ENCODE measurements around the gene RAG1. TPM values are rescaled to one million over a fixed set of nuclear protein-coding genes. Genes with fewer than 3 reads are reported as not detected.

The RAG1 gene
- total and polyA plus RNA-seq, 3 experiments from 2014 or later = 0.27 to 0.44 (median 0.35) TPM

DNA sequence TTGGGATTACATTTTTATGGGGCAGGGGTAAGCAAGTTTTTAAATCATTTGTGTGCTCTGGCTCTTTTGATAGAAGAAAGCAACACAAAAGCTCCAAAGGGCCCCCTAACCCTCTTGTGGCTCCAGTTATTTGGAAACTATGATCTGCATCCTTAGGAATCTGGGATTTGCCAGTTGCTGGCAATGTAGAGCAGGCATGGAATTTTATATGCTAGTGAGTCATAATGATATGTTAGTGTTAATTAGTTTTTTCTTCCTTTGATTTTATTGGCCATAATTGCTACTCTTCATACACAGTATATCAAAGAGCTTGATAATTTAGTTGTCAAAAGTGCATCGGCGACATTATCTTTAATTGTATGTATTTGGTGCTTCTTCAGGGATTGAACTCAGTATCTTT is 10.1 kb downstream of the RAG1 start:
- no peaks in the 10 kb centered on the region for H3K9me3 ChIP-seq (ENCODE audit: low read length)
- POLR2A ChIA-PET = no interaction called here

DNA sequence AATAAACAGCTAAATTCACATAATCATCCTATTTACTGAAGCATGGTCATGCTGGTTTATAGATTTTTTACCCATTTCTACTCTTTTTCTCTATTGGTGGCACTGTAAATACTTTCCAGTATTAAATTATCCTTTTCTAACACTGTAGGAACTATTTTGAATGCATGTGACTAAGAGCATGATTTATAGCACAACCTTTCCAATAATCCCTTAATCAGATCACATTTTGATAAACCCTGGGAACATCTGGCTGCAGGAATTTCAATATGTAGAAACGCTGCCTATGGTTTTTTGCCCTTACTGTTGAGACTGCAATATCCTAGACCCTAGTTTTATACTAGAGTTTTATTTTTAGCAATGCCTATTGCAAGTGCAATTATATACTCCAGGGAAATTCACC is 10.7 kb downstream of the RAG1 start:
- Histone ChIP-seq H3K4me3 (ENCODE audit: low read length) (no peak overlapping the region), H3K36me3 (ENCODE audit: insufficient read depth, low read length) (no peaks in the 10 kb centered on the region), H3K4me1 (ENCODE audit: insufficient read depth, low read length) (no peaks in the 10 kb centered on the region), H3K9me3 (ENCODE audit: low read length) (no peaks in the 10 kb centered on the region), H3K27me3 (ENCODE audit: insufficient read depth, low read length, poor library complexity, severe bottlenecking) (no peaks in the 10 kb centered on the region), H3K27ac (ENCODE audit: low read depth, low read length) (no peak overlapping the region)
- no peaks in the 10 kb centered on the region for H3K4me1 Mint-ChIP-seq
- POLR2A ChIA-PET = no interaction called here
- H3K27me3 Mint-ChIP-seq = peaks cover 18 to 28% of the 10 kb centered on the region in 2 donors
- no peak overlapping the region for H3K4me3 Mint-ChIP-seq
- no peak for DNase-seq
- H3K27ac Mint-ChIP-seq = no peak overlapping the region
- H3K9me3 Mint-ChIP-seq = peaks cover 0 to 8% (median 5%) of the 10 kb centered on the region in 5 donors
- peaks cover 1 to 16% (median 6%) of the 10 kb centered on the region in 3 donors for H3K36me3 Mint-ChIP-seq
- CTCF ChIA-PET = no interaction called here

More for the DNA sequence above, 10.1 kb downstream of the RAG1 start:
- Mint-ChIP-seq H3K36me3 (peaks cover 1 to 21% (median 6%) of the 10 kb centered on the region in 3 donors), H3K4me1 (no peaks in the 10 kb centered on the region), H3K27ac (no peak overlapping the region), H3K4me3 (no peak overlapping the region), H3K27me3 (peaks cover 22 to 28% of the 10 kb centered on the region in 2 donors), H3K9me3 (peaks cover 0 to 8% (median 5%) of the 10 kb centered on the region in 5 donors)
- CTCF ChIA-PET = no interaction called here
- Histone ChIP-seq H3K27ac (ENCODE audit: low read depth, low read length) (no peak overlapping the region), H3K27me3 (ENCODE audit: insufficient read depth, low read length, poor library complexity, severe bottlenecking) (no peaks in the 10 kb centered on the region), H3K4me1 (ENCODE audit: insufficient read depth, low read length) (no peaks in the 10 kb centered on the region), H3K36me3 (ENCODE audit: insufficient read depth, low read length) (no peaks in the 10 kb centered on the region), H3K4me3 (ENCODE audit: low read length) (no peak overlapping the region)
- no peak for DNase-seq

GRCh38 chr11:36581536-36581935 is 13.7 kb downstream of the RAG1 start:
- Histone ChIP-seq H3K27ac (ENCODE audit: low read depth, low read length) (no peak overlapping the region), H3K4me3 (ENCODE audit: low read length) (no peak overlapping the region), H3K9me3 (ENCODE audit: low read length) (no peaks in the 10 kb centered on the region), H3K4me1 (ENCODE audit: insufficient read depth, low read length) (no peaks in the 10 kb centered on the region), H3K36me3 (ENCODE audit: insufficient read depth, low read length) (no peaks in the 10 kb centered on the region), H3K27me3 (ENCODE audit: insufficient read depth, low read length, poor library complexity, severe bottlenecking) (no peaks in the 10 kb centered on the region)
- no peak overlapping the region for H3K27ac Mint-ChIP-seq
- H3K27me3 Mint-ChIP-seq = peaks cover 10 to 17% of the 10 kb centered on the region in 2 donors
- ChIA-PET POLR2A (no interaction called here), CTCF (interaction anchor here (1.8 kb wide), 1 partner anchor 71 kb away, joined by 5 read pairs; the partner anchor contains the start of gene TRAF6)
- peaks cover 0 to 9% (median 5%) of the 10 kb centered on the region in 5 donors for H3K9me3 Mint-ChIP-seq
- H3K4me1 Mint-ChIP-seq = no peaks in the 10 kb centered on the region
- H3K36me3 Mint-ChIP-seq = peaks cover 0 to 8% (median 0%) of the 10 kb centered on the region in 3 donors
- DNase-seq = no peak
- H3K4me3 Mint-ChIP-seq = no peak overlapping the region

DNA sequence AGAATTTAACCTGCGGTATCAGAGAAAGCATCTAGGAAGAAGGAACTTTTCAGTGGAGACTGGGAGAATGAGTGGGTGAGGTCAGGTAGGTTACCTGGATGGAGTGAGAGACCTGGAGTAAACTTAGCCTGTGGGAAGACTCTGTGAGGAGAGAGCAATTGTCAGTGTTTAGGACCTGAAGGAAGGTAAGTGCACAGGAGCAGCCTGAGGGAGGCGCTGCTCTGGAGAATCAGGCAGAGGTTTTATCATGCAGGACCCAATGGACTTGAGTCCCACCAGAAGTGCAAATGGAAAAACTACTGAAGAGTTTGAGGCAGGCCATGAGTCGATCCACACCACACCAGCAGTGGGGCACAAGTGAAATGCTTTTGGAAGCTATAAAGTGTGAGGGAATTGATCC is 15.9 kb downstream of the RAG1 start:
- Mint-ChIP-seq H3K27me3 (peaks cover 10 to 27% of the 10 kb centered on the region in 2 donors), H3K27ac (no peak overlapping the region), H3K4me1 (no peaks in the 10 kb centered on the region), H3K9me3 (peaks cover 0 to 9% (median 5%) of the 10 kb centered on the region in 5 donors), H3K36me3 (peaks cover 0 to 8% (median 0%) of the 10 kb centered on the region in 3 donors), H3K4me3 (no peak overlapping the region)
- ChIA-PET CTCF (no interaction called here), POLR2A (no interaction called here)
- Histone ChIP-seq H3K36me3 (ENCODE audit: insufficient read depth, low read length) (no peaks in the 10 kb centered on the region), H3K27ac (ENCODE audit: low read depth, low read length) (no peak overlapping the region), H3K27me3 (ENCODE audit: insufficient read depth, low read length, poor library complexity, severe bottlenecking) (no peaks in the 10 kb centered on the region), H3K4me3 (ENCODE audit: low read length) (no peak overlapping the region), H3K4me1 (ENCODE audit: insufficient read depth, low read length) (no peaks in the 10 kb centered on the region), H3K9me3 (ENCODE audit: low read length) (no peaks in the 10 kb centered on the region)
- DNase-seq = no peak

GRCh38 chr11:36586543-36586942 is 18.7 kb downstream of the RAG1 start:
- peaks cover 5% of the 10 kb centered on the region for H3K27me3 ChIP-seq (ENCODE audit: insufficient read depth, low read length, poor library complexity, severe bottlenecking)
- no peaks in the 10 kb centered on the region for H3K9me3 ChIP-seq (ENCODE audit: low read length)
- POLR2A ChIA-PET = no interaction called here
- CTCF ChIA-PET = no interaction called here
- Mint-ChIP-seq H3K27me3 (peaks cover 13 to 48% of the 10 kb centered on the region in 2 donors), H3K4me1 (no peaks in the 10 kb centered on the region), H3K9me3 (peaks cover 0 to 7% (median 4%) of the 10 kb centered on the region in 5 donors), H3K4me3 (no peak overlapping the region), H3K27ac (no peak overlapping the region), H3K36me3 (peaks cover 0 to 8% (median 0%) of the 10 kb centered on the region in 3 donors)
- H3K27ac ChIP-seq (ENCODE audit: low read depth, low read length) = no peak overlapping the region
- no peak for DNase-seq
- H3K4me3 ChIP-seq (ENCODE audit: low read length) = no peak overlapping the region
- H3K36me3 ChIP-seq (ENCODE audit: insufficient read depth, low read length) = no peaks in the 10 kb centered on the region
- H3K4me1 ChIP-seq (ENCODE audit: insufficient read depth, low read length) = no peaks in the 10 kb centered on the region

- H3K27ac ChIP-seq (ENCODE audit: low read depth, low read length) = no peak overlapping the region
- H3K27me3 ChIP-seq (ENCODE audit: insufficient read depth, low read length, poor library complexity, severe bottlenecking) = peaks cover 5% of the 10 kb centered on the region
- H3K36me3 ChIP-seq (ENCODE audit: insufficient read depth, low read length) = no peaks in the 10 kb centered on the region
- no peaks in the 10 kb centered on the region for H3K4me1 ChIP-seq (ENCODE audit: insufficient read depth, low read length)
- Mint-ChIP-seq H3K9me3 (peaks cover 0 to 3% (median 0%) of the 10 kb centered on the region in 5 donors), H3K27me3 (peaks cover 13 to 50% of the 10 kb centered on the region in 2 donors), H3K4me1 (no peaks in the 10 kb centered on the region), H3K27ac (no peak overlapping the region), H3K36me3 (no peaks in the 10 kb centered on the region), H3K4me3 (no peak overlapping the region)
- no peak overlapping the region for H3K4me3 ChIP-seq (ENCODE audit: low read length)
- H3K9me3 ChIP-seq (ENCODE audit: low read length) = no peaks in the 10 kb centered on the region
- ChIA-PET POLR2A (no interaction called here), CTCF (no interaction called here)
- no peak for DNase-seq
Observed at GRCh38 chr11:36588099-36588498, 20.3 kb downstream of the RAG1 start.

- Mint-ChIP-seq H3K4me1 (peaks cover 6 to 14% (median 10%) of the 10 kb centered on the region in 3 donors), H3K4me3 (no peak overlapping the region), H3K27ac (no peak overlapping the region), H3K9me3 (no peaks in the 10 kb centered on the region), H3K27me3 (peaks cover 25 to 70% of the 10 kb centered on the region in 2 donors), H3K36me3 (peaks cover 0 to 2% (median 0%) of the 10 kb centered on the region in 3 donors)
- ChIA-PET CTCF (no interaction called here), POLR2A (no interaction called here)
- Histone ChIP-seq H3K4me3 (ENCODE audit: low read length) (no peak overlapping the region), H3K4me1 (ENCODE audit: insufficient read depth, low read length) (no peaks in the 10 kb centered on the region), H3K9me3 (ENCODE audit: low read length) (no peaks in the 10 kb centered on the region), H3K36me3 (ENCODE audit: insufficient read depth, low read length) (no peaks in the 10 kb centered on the region), H3K27me3 (ENCODE audit: insufficient read depth, low read length, poor library complexity, severe bottlenecking) (peaks cover 20% of the 10 kb centered on the region), H3K27ac (ENCODE audit: low read depth, low read length) (no peak overlapping the region)
- DNase-seq = no peak
Observed at GRCh38 chr11:36590513-36590912, 22.7 kb downstream of the RAG1 start.

DNA sequence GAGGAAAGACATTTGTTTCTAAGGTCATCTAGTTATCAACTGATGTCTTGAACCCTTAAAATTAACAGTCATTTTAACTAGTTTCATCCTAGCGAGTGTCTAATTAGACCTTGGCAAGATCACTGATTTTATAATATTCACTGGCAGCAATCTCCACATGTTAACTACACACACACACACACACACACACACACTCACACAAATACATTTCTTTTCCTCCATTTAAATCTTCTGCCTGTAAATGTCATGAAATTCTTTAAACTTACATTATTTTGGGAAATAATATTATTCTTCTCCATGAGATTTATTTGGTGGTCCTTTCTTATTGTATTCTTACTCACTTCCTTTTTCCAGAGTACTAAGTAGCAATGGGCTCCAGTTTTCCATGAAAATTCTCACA is 23.6 kb downstream of the RAG1 start:
- H3K4me1 Mint-ChIP-seq = peaks cover 6 to 14% (median 10%) of the 10 kb centered on the region in 3 donors
- H3K36me3 Mint-ChIP-seq = peaks cover 0 to 2% (median 0%) of the 10 kb centered on the region in 3 donors
- Histone ChIP-seq H3K27ac (ENCODE audit: low read depth, low read length) (no peak overlapping the region), H3K36me3 (ENCODE audit: insufficient read depth, low read length) (no peaks in the 10 kb centered on the region), H3K4me1 (ENCODE audit: insufficient read depth, low read length) (no peaks in the 10 kb centered on the region), H3K9me3 (ENCODE audit: low read length) (no peaks in the 10 kb centered on the region), H3K4me3 (ENCODE audit: low read length) (no peak overlapping the region), H3K27me3 (ENCODE audit: insufficient read depth, low read length, poor library complexity, severe bottlenecking) (peaks cover 22% of the 10 kb centered on the region)
- peaks cover 22 to 77% of the 10 kb centered on the region in 2 donors for H3K27me3 Mint-ChIP-seq
- no peak overlapping the region for H3K27ac Mint-ChIP-seq
- no peak for DNase-seq
- H3K9me3 Mint-ChIP-seq = no peaks in the 10 kb centered on the region
- POLR2A ChIA-PET = no interaction called here
- CTCF ChIA-PET = no interaction called here
- H3K4me3 Mint-ChIP-seq = no peak overlapping the region
